NK-92 (cell line): ENCODE results near the gene CMTM5.
"Not testable (repeated sequence)": the region's sequence is repeated elsewhere in the genome, so short reads cannot be mapped to it uniquely, and the experiment has no call there.

ENCODE experiments used
- DNase-seq: peaks from one replicate; lab custom pipeline; 2025; ENCODE audit not compliant: unreplicated experiment; lab: John Stamatoyannopoulos, UW

CMTM5 gene

DNA sequence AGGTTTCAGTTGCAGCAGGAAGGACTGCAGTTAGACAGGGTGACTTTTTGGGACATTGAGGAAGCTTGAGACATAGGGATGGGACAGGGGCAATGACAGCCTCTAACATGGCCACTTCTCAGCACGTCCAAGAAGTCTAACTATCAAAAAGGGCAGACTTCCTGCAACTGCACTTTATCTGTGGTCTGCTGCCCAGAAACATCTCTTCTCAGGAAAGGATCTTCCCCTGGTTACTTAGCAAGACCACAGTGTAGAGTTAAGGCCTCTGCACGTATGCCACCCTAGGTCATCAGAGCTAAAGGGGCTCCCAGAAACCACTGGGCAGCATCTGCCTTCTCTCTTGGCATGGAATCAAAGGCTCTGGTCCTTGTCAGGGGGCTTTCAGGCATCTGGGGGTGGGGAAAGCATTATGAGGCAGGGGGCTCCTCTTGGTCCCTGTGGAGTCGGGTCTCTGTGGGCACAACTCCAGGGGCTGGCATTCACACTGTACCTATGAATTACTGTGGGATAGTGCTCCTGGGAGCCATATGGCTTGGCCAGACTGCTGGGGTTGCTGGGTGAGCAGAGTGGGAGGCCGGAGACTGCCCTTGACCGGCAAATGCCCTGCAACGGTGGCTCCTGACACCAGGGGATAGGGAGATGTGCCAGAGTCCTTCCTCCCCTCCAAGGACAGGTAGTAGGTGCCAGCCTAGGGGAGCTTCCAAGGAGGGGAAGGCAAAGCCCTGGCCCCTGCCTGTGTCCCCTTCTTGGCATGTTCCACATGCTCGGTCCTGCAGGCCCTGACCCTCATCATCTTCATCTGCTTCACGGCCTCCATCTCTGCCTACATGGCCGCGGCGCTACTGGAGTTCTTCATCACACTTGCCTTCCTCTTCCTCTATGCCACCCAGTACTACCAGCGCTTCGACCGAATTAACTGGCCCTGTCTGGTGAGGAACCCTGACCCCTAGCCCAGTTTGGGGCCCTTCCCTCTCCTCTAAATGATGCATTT lies 1.0 kb downstream of the CMTM5 start:
- DNase-seq: no peak

DNA sequence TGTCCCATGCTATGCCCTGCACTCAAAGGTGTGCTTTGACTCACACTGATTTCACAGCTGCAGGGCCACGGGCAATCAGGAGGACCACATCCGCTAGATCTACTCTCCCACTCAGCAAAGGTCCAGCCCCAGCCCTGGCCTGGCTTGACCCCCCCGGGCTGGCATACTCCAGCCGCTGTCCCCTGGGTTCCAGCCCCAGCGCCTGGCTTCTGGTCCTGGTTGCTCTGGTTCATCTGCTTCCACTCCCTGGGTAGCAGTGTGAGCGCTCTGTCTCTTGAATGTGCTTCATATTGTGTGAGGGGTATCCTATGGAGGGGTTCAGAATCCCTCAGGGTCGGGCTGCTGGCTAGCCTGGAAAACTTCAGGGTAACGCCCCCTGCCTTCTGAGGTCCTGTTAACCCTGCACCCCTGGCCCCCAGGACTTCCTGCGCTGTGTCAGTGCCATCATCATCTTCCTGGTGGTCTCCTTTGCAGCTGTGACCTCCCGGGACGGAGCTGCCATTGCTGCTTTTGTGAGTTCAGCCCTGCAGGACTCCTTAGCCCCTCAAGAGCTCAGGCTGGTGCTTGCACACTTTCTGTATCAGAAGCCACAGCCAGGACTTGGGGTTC lies 1.9 kb downstream of the CMTM5 start:
- DNase-seq: no peak

DNA sequence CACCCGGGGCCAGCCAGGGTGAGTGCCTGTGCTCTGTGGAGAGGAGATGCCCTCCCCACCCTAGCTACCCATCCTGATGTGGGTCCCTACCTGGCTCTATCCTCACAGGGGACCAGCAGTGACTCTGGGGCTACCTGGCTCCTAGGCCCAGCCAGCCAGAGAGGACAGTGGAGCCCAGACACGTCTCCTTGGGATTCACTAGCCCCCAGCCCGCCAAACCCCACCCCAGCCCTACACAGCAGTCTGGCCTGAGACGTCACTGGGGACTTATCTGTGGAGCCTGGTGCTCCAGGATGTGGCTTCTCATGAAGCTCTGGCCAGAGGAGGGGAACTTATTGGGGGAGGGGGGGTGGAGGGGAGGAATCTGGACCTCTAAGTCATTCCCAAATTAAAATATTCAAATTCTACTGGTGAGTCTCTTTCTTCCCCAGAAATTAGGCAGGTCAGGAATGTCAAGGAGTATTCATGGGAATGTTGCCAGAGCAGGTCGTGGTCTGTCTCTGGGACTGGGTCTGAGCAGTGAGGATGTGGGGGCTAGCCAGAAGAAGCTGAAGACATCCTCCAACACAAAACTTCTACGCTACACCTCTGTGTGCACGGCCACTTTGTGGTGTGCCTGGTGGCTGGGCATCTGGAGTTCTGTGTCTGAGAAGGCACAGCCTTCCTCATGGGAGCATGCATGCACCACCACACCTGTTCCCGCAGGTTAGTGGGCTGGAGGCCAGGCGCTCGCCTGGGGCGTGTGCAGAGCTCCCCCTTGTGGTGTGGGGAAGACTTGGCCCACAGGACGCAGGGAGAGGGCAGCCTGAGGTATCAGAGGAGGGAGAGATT lies 2.7 kb downstream of the CMTM5 start:
- DNase-seq: no peak

DNA sequence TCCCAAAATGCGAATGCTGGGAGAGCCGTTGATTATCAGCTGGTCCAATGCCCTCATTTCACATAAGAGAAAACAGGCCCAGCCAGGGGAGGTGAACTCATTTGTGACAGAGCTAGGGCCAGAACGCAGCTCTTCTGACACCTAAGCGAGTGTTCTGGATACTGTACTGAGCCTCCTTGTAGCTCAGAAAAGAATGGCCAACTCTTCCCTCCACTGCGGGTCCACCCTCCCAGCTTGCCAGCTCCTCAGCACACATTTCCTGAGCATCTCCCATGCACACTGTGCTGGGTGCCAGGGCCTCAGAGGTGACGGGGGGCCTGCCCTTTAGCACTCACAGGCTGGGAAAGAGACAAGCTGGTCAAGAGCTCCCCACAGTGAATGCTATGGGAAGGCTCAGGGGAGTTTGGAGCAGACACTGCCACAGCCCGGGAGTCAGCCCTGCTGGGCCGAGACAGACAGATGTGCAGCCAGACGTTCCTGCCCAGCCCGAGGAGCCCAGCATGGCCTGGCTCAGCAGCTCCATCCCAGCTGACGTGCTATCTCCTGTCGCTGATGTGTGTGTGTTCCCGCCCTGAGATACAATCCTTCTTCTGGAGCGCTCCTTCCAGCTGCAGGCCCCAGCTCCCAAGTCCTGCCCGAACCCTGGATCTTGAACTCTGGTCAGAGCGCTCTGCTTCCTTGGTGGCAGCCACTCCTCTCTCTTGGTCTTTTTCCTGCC lies 3.5 kb downstream of the CMTM5 start:
- no peak for DNase-seq

DNA sequence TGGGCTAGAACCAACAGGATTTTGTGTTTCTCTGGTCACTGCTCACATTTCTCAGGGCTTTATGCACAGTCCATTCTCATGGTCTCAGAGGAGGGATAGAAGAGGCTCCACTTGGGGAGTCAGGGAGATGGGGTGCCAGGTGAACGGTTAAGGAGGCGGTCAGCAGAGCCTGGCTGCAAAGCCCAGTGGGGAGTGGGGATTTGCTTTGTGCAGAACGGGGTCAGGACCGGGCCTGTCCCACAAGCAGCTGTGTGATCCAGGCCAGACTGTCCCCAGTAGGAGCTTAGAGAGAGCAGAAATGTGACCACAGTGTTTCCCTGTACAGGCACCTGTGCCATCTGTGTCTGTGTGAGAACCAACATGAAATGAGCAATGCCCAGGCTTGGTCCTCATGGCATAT lies 4.1 kb downstream of the CMTM5 start:
- no peak for DNase-seq

DNA sequence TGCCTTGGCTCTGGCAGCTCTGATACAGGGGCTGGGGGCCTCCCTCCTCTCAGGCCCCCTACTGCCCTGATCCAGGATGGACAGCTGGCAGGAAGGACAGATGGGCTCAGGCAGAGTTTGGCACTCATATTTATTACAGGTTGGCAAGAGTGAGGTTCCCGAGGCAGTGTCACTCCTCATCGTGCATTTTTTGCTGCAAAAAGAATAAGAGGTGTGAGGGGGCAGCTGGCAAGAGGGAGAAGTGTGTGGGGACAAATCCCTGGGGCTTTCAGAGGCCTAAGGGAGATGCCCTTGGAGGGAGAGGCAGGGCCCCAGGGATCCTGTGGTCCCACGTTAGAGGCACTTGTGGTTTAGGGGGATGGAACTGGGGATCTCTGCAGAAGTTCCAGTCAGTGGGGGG lies 5.0 kb downstream of the CMTM5 start:
- DNase-seq: no peak

DNA sequence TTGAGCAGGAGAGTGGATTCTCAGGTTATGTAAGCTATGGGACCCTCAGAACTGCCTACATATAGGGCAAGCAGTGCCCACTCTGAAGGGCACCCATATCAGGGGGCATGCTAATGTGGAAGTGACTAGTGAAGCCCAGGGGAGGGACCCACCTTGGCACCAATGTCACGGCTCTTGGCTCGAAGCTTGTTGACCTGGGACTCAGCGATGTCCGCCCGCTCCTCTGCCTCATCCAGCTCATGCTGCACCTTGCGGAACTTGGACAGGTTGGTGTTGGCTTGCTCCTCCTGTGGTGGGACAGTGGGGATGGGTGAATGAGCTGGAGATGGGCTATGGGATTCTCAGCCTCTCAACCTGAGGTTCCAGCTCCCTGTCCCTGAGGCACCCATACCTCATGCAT lies 5.4 kb downstream of the CMTM5 start:
- no peak for DNase-seq

DNA sequence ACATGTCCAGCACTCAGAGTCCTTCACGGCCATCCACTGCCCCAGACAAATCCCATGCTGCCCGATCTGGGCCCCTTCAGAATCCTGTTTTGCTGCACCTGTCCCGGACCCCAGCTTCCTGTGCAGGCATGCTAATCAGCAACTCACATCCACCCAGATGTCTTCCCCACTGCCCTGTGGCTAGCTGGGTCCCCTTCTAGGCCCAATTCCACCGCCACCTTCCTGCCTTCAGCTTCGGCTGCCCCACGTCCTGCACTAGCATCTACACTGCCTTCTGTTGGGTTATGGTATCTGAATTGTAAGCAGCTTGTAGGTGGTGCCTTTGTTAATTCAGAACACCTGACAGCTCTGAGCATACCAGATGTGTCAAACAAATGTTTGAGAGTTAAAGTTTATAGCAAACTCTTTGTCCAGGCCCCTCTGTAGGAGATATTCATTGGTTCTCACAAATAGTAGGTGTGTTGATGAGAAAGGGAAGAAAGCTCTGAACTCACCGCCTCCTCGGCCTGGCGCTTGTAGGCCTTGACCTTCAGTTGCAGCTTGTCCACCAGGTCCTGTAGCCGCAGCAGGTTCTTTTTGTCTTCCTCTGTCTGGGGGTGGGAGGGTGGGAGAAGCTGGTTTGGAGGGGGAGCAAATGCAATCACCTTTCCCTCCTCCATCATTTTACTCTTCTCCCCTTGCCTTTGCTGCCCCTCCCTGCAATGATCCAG lies 6.0 kb downstream of the CMTM5 start:
- no peak for DNase-seq

DNA sequence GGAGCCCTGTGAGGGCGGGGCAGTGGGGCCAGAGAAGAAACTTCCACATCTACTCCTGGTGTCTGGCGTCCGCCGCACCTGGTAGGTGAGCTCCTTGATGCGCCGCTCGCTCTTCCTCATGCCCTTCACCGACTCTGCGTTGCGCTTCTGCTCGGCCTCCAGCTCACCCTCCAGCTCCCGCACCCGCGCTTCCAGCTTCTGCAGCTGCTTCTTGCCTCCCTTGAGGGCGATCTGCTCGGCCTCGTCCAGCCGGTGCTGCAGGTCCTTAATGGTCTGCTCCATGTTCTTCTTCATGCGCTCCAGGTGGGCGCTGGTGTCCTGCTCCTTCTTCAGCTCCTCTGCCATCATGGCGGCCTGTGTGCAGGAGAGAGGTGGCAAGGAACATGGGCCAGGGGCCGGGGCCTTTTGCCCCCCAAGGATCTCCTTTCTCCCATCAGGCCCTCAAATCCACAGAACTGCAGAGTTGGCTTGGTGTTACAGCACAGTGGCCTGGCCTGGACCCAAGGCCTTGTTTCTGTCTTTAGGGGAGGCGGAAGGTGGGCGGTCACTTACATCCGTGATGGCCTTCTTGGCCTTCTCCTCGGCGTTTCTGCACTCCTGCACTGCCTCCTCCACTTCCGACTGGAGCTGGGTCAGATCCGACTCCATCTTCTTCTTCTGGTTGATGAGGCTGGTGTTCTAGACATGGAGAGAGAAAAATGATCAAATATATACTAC lies 7.7 kb downstream of the CMTM5 start:
- DNase-seq: no peak

DNA sequence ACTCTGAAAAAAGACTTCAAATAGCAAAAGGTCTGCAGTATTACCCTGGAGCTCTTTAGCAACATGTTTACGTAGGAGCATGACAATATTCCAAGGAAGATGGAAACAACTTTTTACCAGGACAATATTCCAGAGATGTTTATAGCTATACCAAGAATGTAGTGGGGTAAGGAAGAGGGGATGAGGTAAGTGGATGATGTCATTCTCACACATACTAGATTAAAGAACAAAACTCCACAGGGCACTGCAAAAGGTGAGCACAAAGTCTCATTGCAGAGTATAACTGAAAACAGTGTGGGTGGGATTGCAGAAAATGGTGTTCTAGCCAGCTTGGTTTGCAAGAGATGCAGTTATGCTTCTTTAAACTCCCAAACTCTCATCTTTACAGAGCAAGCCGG lies 8.4 kb downstream of the CMTM5 start:
- no peak for DNase-seq

DNA sequence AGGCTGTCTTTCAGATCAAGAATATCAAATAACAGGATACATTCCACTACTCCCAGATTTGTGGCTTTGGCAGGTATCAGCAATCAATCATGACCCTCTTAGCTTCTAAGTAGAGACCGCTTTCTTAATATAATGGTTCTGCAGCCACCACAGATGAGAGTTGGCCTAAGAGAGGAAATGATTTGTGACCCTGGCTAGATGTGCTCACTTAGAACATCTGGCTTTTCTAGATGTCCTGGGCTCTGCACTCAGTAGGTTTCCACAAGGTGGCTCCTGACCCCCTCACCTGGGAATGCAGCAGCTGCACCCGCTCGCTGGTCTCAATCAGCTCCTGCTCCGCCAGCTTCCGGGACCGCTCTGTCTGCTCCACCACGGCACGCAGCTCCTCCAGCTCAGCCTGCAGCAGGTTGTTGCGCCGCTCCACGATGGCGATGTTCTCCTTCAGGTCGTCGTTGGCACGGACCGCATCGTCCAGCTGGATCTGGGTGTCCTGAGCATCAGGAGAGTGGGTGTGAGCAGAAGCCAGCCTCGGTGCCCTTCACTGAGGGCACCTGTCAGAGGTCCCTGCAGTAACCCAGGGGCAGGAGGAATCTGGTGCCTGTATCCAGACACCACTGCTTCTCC lies 8.9 kb downstream of the CMTM5 start:
- no peak for DNase-seq

DNA sequence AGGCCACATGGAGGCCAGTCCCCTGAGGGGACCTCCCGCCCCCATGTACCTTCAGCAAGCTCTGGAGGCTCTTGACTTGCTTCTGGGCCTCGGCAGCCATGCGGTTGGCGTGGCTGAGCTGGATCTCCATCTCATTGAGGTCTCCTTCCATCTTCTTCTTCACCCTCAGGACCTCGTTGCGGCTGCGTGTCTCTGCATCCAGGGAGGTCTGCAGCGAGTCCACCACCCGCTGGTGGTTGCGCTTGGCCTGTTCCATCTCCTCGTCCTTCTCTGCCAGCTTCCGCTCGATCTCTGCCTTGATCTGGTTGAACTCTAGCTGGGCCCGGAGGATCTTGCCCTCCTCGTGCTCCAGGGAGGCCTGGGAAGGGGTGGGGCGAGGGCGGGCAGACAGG lies 9.4 kb downstream of the CMTM5 start:
- not testable (repeated sequence) for DNase-seq

DNA sequence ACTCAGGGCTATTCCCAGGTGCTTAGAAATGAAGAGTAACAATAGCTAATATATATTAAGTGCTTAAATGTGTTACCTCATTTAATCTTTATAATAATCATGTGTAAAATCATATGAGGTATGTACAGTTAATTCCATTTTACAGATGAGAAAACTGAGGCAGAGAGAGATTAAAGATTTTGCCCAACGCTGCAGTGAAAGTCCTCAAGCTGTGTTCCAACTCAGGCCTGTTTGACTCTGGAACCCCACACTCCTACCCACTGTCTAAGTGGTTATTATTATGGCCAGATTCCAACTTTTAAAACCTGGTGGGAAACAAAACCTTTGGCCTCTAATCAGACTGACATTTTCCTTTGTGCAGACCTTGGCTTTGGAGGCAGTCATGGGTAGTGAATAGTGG lies 10.2 kb downstream of the CMTM5 start:
- DNase-seq: no peak

DNA sequence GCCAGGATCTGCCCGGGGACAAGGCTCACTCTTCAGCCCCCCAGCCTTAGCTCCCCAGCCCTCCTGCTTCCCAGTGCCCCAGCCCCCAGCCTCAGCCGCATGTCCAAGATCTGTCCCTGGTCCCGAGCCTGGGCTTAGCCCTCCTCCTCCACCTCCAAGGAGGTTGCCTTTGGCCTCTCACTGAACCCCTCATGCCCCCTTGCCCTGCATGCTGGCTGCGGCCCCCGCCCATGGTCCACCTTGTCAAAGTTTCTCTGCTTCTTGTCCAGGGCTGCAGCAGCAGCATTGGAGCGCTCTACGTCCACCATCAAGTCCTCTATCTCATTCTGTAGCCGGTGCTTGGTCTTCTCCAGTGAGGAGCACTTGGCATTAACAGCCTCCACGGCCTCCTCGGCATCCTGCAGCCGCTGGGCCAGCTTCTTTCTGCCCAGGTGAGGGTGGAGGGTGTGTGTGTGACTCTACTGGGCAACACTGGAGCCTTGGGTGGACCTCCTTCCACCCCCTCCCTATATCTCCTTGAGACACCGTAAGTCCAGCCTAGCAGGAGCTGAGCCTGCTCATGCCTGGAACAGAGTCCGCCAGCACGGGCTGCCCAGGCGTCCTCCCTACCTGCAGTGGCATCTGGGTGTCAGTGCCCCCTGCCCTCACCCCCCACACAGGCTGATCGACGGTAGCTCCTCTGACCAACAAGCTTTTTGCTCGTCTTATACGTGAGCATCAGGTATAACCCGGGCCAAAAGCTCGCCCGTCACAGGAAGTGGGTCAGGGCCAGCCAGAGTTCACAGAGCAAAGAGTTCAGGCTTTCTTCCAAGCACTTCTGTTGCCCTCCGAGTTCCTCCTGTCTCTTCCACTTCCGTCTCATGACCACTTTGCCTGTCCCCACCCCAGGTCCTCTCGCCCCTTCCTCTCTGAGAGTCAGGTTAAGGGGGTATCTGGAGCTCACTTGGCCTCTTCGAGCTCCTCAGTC lies 11.4 kb downstream of the CMTM5 start:
- DNase-seq: no peak

DNA sequence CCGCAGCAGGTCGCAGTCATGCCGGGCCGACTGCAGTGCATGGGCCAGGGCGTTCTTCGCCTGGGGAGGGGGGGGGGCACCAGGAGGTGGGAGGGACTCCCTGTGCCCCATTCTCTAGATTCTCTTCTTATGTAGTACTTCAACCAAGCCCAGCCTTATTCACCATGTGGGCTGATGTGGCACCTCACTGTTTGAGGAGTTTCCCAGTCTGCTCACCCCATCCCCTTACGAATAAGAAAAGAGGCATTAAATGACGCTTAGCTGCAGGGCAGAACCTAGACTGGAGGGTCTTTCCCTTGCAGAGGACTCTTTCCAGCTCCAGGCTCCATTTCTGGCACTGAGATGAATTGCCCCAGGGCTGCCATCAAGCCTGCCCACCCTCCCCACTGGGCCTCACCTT lies 12.2 kb downstream of the CMTM5 start:
- no peak for DNase-seq

DNA sequence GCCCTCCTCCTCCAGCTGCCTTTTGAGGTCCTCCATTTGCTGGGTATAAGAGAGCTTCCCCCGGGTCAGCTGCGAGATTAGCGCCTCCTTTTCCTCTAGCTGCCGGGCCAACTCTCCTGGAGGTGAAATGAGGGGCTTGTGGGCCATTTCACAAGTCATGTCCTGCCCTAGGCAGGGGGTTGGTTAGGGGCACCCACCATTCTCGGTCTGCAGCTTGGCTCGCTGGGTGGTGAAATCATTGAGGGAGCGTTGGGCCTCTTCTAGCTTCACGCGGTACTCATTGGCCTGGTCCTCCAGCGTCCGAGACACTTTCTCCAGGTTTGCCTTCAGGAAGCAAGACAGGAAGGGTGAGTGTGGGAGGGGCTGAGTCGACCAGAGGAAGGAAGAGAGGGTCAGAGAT lies 12.6 kb downstream of the CMTM5 start:
- DNase-seq: no peak

DNA sequence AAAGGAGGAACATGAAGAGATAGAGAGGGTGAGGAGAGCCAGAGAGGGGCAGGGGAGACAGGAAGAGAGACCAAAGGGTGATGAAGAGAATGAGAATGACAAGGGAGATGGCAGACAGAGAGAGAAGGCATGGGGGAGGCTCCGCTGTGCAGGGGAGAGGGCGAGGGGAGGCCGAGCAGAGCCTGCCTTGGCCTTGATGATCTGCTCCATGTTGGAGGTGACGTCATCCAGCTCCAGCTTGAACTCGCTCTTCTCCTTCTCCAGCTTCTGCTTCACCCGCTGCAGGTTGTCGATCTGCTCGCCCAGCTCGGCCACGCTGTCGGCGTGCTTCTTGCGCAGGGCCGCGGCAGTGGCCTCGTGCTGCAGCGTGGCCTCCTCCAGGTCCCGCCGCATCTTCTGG lies 13.0 kb downstream of the CMTM5 start:
- not testable (repeated sequence) for DNase-seq

DNA sequence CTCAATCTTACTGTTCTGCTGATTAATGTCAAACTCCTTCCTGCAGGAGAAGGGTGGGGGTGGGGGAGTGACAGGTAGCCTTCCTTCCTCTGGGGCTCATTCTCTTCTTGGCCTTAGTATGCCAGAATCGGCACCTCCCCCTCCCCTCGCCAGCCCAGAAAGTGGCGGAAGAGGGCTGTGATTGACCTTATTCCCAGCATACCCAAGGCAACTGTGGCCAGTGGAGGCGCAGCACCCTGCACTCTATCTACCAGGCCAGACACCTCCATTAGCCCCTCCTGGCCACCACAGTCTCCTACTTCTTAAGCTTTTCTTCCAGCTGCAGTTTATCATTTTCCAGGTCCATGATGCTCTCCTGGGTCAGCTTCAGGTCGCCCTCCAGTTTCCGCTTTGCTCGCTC lies 15.8 kb downstream of the CMTM5 start:
- no peak for DNase-seq
